ENCODE results near the gene KLF3.

DNA sequence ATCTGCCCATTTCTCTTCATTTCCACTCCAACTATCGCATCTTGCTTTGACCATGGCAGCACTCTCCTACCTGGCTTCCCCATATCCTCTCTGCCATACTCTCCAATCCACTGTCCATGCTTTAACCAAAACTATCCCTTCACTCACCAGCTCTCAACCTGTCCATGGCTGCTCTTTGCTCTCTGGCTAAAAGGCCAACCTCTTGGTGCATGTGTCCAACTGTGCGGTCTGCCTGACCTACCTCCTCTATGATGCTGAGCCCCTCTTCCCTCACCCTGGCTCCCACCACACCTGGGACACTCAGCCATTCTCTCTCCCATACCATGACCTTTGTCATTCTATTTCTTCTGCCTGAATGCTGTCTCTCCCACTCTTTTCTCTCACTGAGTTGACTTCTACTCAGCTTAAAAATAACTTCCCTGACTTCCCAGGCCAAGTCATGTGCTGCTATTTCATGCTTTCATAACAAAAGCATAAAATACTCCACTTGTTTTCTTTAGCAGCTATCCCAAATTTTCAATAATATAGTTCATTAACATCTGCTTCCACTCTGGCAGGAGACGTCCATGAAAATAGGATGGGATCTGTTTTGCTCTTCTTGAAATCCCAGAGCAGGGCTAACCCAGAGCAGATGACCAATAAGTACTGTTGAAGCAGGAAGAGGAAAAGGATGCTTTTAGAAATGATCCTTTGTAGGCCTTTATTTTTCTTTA, 29.8 kb upstream of the KLF3 start:
- TF ChIP-seq EZH2 (IDR thresholded peaks at IDR 0.05; ENCODE audit: borderline replicate concordance) = no peak
- TF ChIP-seq, protein P1, sequence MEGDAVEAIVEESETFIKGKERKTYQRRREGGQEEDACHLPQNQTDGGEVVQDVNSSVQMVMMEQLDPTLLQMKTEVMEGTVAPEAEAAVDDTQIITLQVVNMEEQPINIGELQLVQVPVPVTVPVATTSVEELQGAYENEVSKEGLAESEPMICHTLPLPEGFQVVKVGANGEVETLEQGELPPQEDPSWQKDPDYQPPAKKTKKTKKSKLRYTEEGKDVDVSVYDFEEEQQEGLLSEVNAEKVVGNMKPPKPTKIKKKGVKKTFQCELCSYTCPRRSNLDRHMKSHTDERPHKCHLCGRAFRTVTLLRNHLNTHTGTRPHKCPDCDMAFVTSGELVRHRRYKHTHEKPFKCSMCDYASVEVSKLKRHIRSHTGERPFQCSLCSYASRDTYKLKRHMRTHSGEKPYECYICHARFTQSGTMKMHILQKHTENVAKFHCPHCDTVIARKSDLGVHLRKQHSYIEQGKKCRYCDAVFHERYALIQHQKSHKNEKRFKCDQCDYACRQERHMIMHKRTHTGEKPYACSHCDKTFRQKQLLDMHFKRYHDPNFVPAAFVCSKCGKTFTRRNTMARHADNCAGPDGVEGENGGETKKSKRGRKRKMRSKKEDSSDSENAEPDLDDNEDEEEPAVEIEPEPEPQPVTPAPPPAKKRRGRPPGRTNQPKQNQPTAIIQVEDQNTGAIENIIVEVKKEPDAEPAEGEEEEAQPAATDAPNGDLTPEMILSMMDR (IDR thresholded peaks at IDR 0.05; ENCODE audit: poor library complexity) = no peak
- TF ChIP-seq EZH2phosphoT487 (IDR thresholded peaks at IDR 0.05; ENCODE audit: low read depth, severe bottlenecking, unreplicated experiment) = no peak

Measured in hepatocyte (in vitro differentiated cells).